Lung (tissue), 12 donors: ENCODE measurements around the gene NDFIP2. TPM values are rescaled to one million over a fixed set of nuclear protein-coding genes. Genes with fewer than 3 reads are reported as not detected.

Source experiments
- ATAC-seq: fragments of 200-7000 bp; cut with Tn5 transposase; one replicate; pipeline ENCODE4 v1.9.1; 2020; ENCODE audit warnings: moderate number of reproducible peaks; ENCODE audit not compliant: insufficient read depth, low FRiP score
- DNase-seq, 3 donors: peaks; one replicate each; pipeline ENCODE4 v3.0.0-alpha.2; 2013 to 2017
- H3K27ac ChIP-seq, 2 donors: one replicate each; pipeline ENCODE4 v1.5.1; 2013; ENCODE audit warnings: mild to moderate bottlenecking in 2 of 2, moderate library complexity in 2 of 2, control low read depth in 1 of 2, inconsistent platforms in 1 of 2, low read depth in 1 of 2, low read length in 1 of 2
- H3K27me3 ChIP-seq, 3 donors: one replicate each; pipeline ENCODE4 v1.5.1; 2013; ENCODE audit warnings: low read length in 2 of 3; ENCODE audit not compliant: control insufficient read depth in 3 of 3, insufficient read depth in 3 of 3
- H3K36me3 ChIP-seq, 4 donors: one replicate each; pipeline ENCODE4 v1.5.1; 2013; ENCODE audit warnings: low read length in 4 of 4, mild to moderate bottlenecking in 1 of 4, moderate library complexity in 1 of 4; ENCODE audit not compliant: control insufficient read depth in 4 of 4, insufficient read depth in 4 of 4
- H3K4me1 ChIP-seq, 5 donors: one replicate each; pipeline ENCODE4 v1.5.1; 2013; ENCODE audit warnings: low read length in 5 of 5, mild to moderate bottlenecking in 2 of 5, moderate library complexity in 1 of 5; ENCODE audit not compliant: control insufficient read depth in 5 of 5, insufficient read depth in 5 of 5
- H3K4me3 ChIP-seq: one replicate; pipeline ENCODE4 v1.5.1; 2013; ENCODE audit warnings: mild to moderate bottlenecking, control low read depth, moderate library complexity
- H3K9ac ChIP-seq, 2 donors: one replicate each; pipeline ENCODE4 v1.5.1; 2013; ENCODE audit warnings: low read length in 2 of 2, control low read depth in 1 of 2; ENCODE audit not compliant: insufficient read depth in 1 of 2
- H3K9me3 ChIP-seq, 4 donors: one replicate each; pipeline ENCODE4 v1.5.1; 2013; ENCODE audit warnings: low read length in 3 of 4, mild to moderate bottlenecking in 1 of 4, moderate library complexity in 1 of 4; ENCODE audit not compliant: control insufficient read depth in 4 of 4, insufficient read depth in 3 of 4
- WGBS, 2 donors: extraction: QIAGEN DNeasy Blood & Tissue Kit; methylation state at CpG; one replicate each; pipeline ENCODE4 v1.1.7; 2013; 5-methylcytosine and 5-hydroxymethylcytosine counted together
- polyA plus RNA-seq, 2 donors: library from polyadenylated mRNA; stranded (reverse); fragments of 200-250 nt; gene quantifications; one replicate each; pipeline ENCODE4 v1.2.1, GENCODE V29; 2013
- total RNA-seq, 2 donors: library from RNA; depleted of rRNA in 1 of 2; stranded (reverse); fragments of >200 nt in 1 of 2; gene quantifications; one replicate each; pipeline ENCODE4 v1.2.1, GENCODE V29; 2014 to 2021
- TF ChIP-seq, protein P1 (sequence below): IDR thresholded peaks from 2 replicates; pipeline ENCODE4 v1.5.1; 2012; ENCODE audit warnings: mild to moderate bottlenecking; ENCODE audit errors: control extremely low read depth, extremely low read depth
- donor health status: control.
- donor health status: control.
- donor health status: Bipolar disorder and iron deficiency.
- donor health status: healthy.
- donor health status: DM: yes; HTN: yes; CAD: no.

Gene NDFIP2
- total and polyA plus RNA-seq, 4 donors: 14.0 to 38.4 (median 23.2) TPM

DNA sequence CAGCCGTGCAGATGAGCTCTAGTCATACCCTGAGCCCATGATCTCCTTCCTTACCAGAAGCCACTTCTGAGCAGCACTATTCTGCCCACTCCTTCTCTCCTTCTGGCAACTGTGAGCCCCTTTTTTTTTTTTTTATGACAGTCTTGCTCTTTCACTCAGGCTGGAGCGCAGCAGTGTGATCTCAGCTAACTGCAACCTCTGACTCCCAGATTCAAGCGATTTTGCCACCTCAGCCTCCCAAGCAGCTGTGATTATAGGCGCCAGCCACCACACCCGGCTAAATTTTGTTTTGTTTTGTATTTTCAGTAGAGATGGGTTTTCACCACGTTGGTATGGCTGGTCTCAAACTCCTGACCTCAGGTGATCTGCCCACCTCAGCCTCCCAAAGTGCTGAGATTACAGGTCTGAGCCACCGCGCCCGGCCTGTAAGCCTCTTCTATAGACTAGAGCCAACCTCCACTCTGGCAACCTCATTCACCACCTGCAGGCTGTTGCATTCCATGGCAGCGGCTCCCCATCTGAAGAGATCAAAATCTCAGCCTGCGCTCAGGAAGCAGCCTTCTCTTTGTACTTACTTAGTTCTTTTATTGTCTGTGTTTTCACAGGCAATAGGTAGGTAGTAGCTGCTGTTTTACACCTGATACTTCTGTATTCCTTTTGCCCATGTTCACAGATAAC is 34.8 kb upstream of the NDFIP2 start:
- peaks cover 0 to 2% (median 0%) of the 10 kb centered on the region in 4 donors for H3K9me3 ChIP-seq
- ATAC-seq (no peak), DNase-seq (no peak)
- WGBS, 2 donors: 90 to 92% methylated on average over 11 of the region's 11 CpGs
- no peak overlapping the region for H3K27ac ChIP-seq
- TF ChIP-seq, protein P1, sequence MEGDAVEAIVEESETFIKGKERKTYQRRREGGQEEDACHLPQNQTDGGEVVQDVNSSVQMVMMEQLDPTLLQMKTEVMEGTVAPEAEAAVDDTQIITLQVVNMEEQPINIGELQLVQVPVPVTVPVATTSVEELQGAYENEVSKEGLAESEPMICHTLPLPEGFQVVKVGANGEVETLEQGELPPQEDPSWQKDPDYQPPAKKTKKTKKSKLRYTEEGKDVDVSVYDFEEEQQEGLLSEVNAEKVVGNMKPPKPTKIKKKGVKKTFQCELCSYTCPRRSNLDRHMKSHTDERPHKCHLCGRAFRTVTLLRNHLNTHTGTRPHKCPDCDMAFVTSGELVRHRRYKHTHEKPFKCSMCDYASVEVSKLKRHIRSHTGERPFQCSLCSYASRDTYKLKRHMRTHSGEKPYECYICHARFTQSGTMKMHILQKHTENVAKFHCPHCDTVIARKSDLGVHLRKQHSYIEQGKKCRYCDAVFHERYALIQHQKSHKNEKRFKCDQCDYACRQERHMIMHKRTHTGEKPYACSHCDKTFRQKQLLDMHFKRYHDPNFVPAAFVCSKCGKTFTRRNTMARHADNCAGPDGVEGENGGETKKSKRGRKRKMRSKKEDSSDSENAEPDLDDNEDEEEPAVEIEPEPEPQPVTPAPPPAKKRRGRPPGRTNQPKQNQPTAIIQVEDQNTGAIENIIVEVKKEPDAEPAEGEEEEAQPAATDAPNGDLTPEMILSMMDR: no peak
- no peaks in the 10 kb centered on the region for H3K27me3 ChIP-seq
- no peaks in the 10 kb centered on the region for H3K36me3 ChIP-seq
- no peak overlapping the region for H3K9ac ChIP-seq
- no peak overlapping the region for H3K4me3 ChIP-seq
- H3K4me1 ChIP-seq: no peaks in the 10 kb centered on the region

DNA sequence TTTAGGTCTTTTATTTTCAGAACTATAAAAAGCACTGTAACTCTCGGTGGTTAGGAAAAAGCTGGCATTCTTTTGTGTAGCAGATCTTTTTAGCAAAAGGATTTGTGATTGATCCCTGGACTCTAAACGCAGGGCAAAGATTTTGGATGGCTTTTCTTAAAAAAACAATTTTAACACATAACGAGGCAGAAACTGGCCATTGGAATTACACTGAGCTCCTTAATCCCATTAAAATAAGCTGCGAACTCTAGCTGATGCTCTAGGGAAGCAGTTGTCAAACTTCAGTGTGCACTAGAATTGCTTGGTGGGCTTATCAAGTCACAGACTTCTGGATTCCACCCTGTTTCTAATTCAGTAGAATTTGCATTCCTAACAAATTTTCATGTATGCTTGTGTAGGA is 33.8 kb upstream of the NDFIP2 start:
- Histone ChIP-seq H3K9ac (no peak overlapping the region), H3K9me3 (peaks cover 0 to 2% (median 0%) of the 10 kb centered on the region in 4 donors), H3K4me1 (no peaks in the 10 kb centered on the region), H3K27me3 (no peaks in the 10 kb centered on the region), H3K36me3 (no peaks in the 10 kb centered on the region), H3K4me3 (no peak overlapping the region), H3K27ac (no peak overlapping the region)
- WGBS, 2 donors: 89 to 96% methylated on average over 4 of the region's 4 CpGs
- ATAC-seq (no peak), DNase-seq (no peak)
- TF ChIP-seq, protein P1: no peak

DNA sequence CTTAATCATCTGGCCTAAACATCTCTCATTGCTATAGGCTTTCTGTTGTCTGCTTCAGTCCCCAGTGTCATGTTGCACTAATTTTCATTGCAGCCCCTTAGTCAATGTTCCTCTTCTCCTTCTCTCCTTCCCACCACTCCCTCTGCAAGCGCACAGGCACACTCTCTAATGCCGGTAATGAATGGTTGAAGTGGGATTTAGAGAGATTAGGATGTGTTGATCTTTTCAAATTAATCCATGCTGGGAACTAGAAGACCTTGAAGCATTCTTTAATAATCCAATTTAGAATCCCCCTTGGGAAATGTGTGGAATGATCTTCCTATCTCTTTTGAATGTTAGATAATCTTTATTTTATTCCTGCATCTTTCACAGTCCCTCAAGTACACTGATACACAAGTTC is 33.2 kb upstream of the NDFIP2 start:
- DNase-seq (no peak), ATAC-seq (no peak)
- Histone ChIP-seq H3K27ac (no peak overlapping the region), H3K4me1 (no peaks in the 10 kb centered on the region), H3K36me3 (no peaks in the 10 kb centered on the region), H3K9ac (no peak overlapping the region), H3K27me3 (no peaks in the 10 kb centered on the region), H3K9me3 (peaks cover 0 to 2% (median 0%) of the 10 kb centered on the region in 4 donors), H3K4me3 (no peak overlapping the region)
- 83 to 92% methylated on average over 2 of the region's 2 CpGs for WGBS, 2 donors
- TF ChIP-seq, protein P1: no peak

- WGBS, 2 donors: 8 to 44% methylated on average over 1 of the region's 1 CpG
- no peaks in the 10 kb centered on the region for H3K27me3 ChIP-seq
- no peak for ATAC-seq
- DNase-seq: peak in 1 of 3 donors; percentile 18
- H3K36me3 ChIP-seq: no peaks in the 10 kb centered on the region
- H3K9me3 ChIP-seq: peaks cover 0 to 2% (median 0%) of the 10 kb centered on the region in 4 donors
- no peak overlapping the region for H3K27ac ChIP-seq
- TF ChIP-seq, protein P1: no peak
- H3K9ac ChIP-seq: no peak overlapping the region
- no peak overlapping the region for H3K4me3 ChIP-seq
- no peaks in the 10 kb centered on the region for H3K4me1 ChIP-seq
These were observed 32.5 kb upstream of the NDFIP2 start for GRCh38 chr13:79448413-79448812.
